ENCODE results near the gene SLC39A12. TPM values are rescaled to one million over a fixed set of nuclear protein-coding genes. Genes with fewer than 3 reads are reported as not detected.

Gene SLC39A12
- total and polyA plus RNA-seq, 2 of the 13 experiments (the other 11 are each of a cell fraction or from before 2014, with no cell fraction given), result not detected

DNA sequence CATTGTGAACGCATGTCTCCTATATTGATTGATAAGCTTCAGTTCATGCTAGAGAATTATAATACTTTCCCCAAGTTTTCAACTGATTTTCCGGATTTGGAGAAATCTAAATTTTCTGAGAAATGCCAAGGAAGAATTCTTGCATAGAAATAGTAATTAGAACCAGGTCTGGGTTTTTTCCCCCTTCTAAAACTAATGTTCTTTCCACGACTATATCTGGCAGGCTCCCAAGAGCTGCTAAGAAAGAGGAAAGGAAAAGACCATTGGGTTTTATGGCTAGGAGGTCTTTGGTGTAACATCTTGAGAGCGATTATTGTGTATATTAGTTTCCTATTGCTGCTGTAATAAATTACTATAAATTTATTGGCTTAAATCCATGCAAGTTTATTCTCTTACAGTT lies 116.7 kb downstream of the SLC39A12 start:
- ChIA-PET POLR2A (no interaction called here), CTCF (ENCODE audit: low intra/inter-chr PET ratio, low total read pairs) (no interaction called here)
- H3K79me2 ChIP-seq (ENCODE audit: insufficient read depth, low read length), result no peaks in the 10 kb centered on the region
- no peak overlapping the region for H3K27ac ChIP-seq (ENCODE audit: extremely low read length, insufficient read depth, low read length)
- H3K4me3 ChIP-seq (replicated peaks in 1 of 3; ENCODE audit: insufficient read depth in 1 of 3, low read depth in 2 of 3, low read length in 3 of 3), result no peak overlapping the region
- ATAC-seq (no peak), DNase-seq (ENCODE audit: low spot score) (no peak), FAIRE-seq (no peak)
- H3K9ac ChIP-seq (ENCODE audit: insufficient read depth, low read depth, low read length), result no peak overlapping the region
- H3K27me3 ChIP-seq (ENCODE audit: control insufficient read depth in 1 of 2, insufficient read depth in 2 of 2, low read length in 2 of 2), result peaks cover 0 to 8% of the 10 kb centered on the region in 2 experiments; a peak in 1 of 5 replicates
- H3K4me1 ChIP-seq (ENCODE audit: insufficient read depth, low read length), result no peaks in the 10 kb centered on the region
- no peaks in the 10 kb centered on the region for H4K20me1 ChIP-seq (ENCODE audit: insufficient read depth, low read length)
- H2AFZ ChIP-seq (ENCODE audit: low read length), result no peak overlapping the region
- TF ChIP-seq, protein P1, sequence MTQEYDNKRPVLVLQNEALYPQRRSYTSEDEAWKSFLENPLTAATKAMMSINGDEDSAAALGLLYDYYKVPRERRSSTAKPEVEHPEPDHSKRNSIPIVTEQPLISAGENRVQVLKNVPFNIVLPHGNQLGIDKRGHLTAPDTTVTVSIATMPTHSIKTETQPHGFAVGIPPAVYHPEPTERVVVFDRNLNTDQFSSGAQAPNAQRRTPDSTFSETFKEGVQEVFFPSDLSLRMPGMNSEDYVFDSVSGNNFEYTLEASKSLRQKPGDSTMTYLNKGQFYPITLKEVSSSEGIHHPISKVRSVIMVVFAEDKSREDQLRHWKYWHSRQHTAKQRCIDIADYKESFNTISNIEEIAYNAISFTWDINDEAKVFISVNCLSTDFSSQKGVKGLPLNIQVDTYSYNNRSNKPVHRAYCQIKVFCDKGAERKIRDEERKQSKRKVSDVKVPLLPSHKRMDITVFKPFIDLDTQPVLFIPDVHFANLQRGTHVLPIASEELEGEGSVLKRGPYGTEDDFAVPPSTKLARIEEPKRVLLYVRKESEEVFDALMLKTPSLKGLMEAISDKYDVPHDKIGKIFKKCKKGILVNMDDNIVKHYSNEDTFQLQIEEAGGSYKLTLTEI (CRISPR knock-in tag; conservative IDR thresholded peaks at IDR 0.05), result no peak
- TF ChIP-seq, protein P2, sequence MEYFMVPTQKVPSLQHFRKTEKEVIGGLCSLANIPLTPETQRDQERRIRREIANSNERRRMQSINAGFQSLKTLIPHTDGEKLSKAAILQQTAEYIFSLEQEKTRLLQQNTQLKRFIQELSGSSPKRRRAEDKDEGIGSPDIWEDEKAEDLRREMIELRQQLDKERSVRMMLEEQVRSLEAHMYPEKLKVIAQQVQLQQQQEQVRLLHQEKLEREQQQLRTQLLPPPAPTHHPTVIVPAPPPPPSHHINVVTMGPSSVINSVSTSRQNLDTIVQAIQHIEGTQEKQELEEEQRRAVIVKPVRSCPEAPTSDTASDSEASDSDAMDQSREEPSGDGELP (IDR thresholded peaks at IDR 0.05; ENCODE audit: borderline replicate concordance, low read depth), result no peak
- in situ Hi-C loops (cut with HindIII; ENCODE audit: extremely low pct_ligation_motif_present, low pct_unique_long_range_greater_than_20kb) (no loop called here), intact Hi-C loops (cut with micrococcal nuclease; ENCODE audit: unreplicated experiment) (no loop called here)
- 15% methylated on average over 4 of the region's 4 CpGs for WGBS (ENCODE audit: low lambda C conversion rate)
- no TSS peak for BruUV-seq (replicated peaks)
- no peaks in the 10 kb centered on the region for H3K36me3 ChIP-seq (replicated peaks in 1 of 2; ENCODE audit: control insufficient read depth in 1 of 2, insufficient read depth in 2 of 2, low read length in 2 of 2)
- no peak overlapping the region for H3K4me2 ChIP-seq (ENCODE audit: low read depth, low read length)
- H3K9me3 ChIP-seq (ENCODE audit: low read length), result no peaks in the 10 kb centered on the region

DNA sequence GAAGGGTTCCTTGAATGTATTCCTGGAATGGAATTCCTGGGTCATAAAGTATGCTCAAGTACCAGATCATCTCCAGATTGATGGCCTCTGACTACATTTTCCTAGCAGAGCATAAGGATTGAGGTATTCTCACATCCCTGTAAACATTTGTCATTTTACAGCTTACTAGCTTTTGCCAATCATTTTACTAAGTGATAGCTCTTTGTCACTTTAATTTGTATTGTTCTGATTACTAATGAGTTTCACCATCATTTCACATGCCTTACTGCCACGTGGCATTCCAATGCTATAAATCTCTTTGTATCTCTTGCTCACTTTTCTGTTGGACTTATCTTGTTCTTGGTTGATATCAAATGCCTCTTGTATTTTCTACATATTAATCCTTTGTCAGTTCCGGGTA lies 119.9 kb downstream of the SLC39A12 start:
- no peaks in the 10 kb centered on the region for H3K4me1 ChIP-seq (ENCODE audit: insufficient read depth, low read length)
- ChIA-PET POLR2A (no interaction called here), CTCF (ENCODE audit: low intra/inter-chr PET ratio, low total read pairs) (no interaction called here)
- BruUV-seq (replicated peaks), result no TSS peak
- WGBS (ENCODE audit: low lambda C conversion rate), result 0% methylated on average over 2 of the region's 2 CpGs
- no peak overlapping the region for H2AFZ ChIP-seq (ENCODE audit: low read length)
- FAIRE-seq (no peak), ATAC-seq (no peak), DNase-seq (ENCODE audit: low spot score) (no peak)
- peaks cover 0 to 6% of the 10 kb centered on the region in 2 experiments; a peak in 1 of 5 replicates for H3K27me3 ChIP-seq (ENCODE audit: control insufficient read depth in 1 of 2, insufficient read depth in 2 of 2, low read length in 2 of 2)
- H3K27ac ChIP-seq (ENCODE audit: extremely low read length, insufficient read depth, low read length), result no peak overlapping the region
- H3K79me2 ChIP-seq (ENCODE audit: insufficient read depth, low read length), result no peaks in the 10 kb centered on the region
- no peak overlapping the region for H3K9ac ChIP-seq (ENCODE audit: insufficient read depth, low read depth, low read length)
- H3K9me3 ChIP-seq (ENCODE audit: low read length), result no peaks in the 10 kb centered on the region
- intact Hi-C loops (cut with micrococcal nuclease; ENCODE audit: unreplicated experiment) (no loop called here), in situ Hi-C loops (cut with HindIII; ENCODE audit: extremely low pct_ligation_motif_present, low pct_unique_long_range_greater_than_20kb) (no loop called here)
- H3K36me3 ChIP-seq (replicated peaks in 1 of 2; ENCODE audit: control insufficient read depth in 1 of 2, insufficient read depth in 2 of 2, low read length in 2 of 2), result no peaks in the 10 kb centered on the region
- no peak overlapping the region for H3K4me2 ChIP-seq (ENCODE audit: low read depth, low read length)
- H3K4me3 ChIP-seq (replicated peaks in 1 of 3; ENCODE audit: insufficient read depth in 1 of 3, low read depth in 2 of 3, low read length in 3 of 3), result no peak overlapping the region
- H4K20me1 ChIP-seq (ENCODE audit: insufficient read depth, low read length), result no peaks in the 10 kb centered on the region
- TF ChIP-seq, protein P3, sequence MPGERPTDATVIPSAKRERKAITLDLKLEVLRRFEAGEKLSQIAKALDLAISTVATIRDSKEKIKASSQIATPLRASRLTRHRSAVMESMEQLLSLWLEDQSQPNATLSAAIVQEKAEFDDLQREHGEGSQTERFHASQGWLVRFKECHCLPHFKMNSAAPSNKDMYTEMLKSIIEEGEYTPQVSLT (CRISPR knock-in tag; IDR thresholded peaks at IDR 0.05; ENCODE audit: borderline replicate concordance, low read depth), result no peak
- TF ChIP-seq CHD4 (IDR thresholded peaks at IDR 0.05; ENCODE audit: borderline replicate concordance, low read length), result no peak
- TF ChIP-seq ZNF205 (CRISPR knock-in tag; IDR thresholded peaks at IDR 0.05), result no peak
- no peak for TF ChIP-seq BCL6 (CRISPR knock-in tag; IDR thresholded peaks at IDR 0.05)
- no peak for TF ChIP-seq NCOR1 (IDR thresholded peaks at IDR 0.05; ENCODE audit: borderline replicate concordance, low read length)
- no peak for TF ChIP-seq GATAD2A (CRISPR knock-in tag; IDR thresholded peaks at IDR 0.05)
- no peak for TF ChIP-seq MEIS2 (CRISPR knock-in tag; IDR thresholded peaks at IDR 0.05)
- no peak for TF ChIP-seq EZH2 (conservative IDR thresholded peaks at IDR 0.05; ENCODE audit: low read depth, low read length)
- no peak for TF ChIP-seq KAT8 (CRISPR knock-in tag; IDR thresholded peaks at IDR 0.05)
- TF ChIP-seq ZNF121 (CRISPR knock-in tag; IDR thresholded peaks at IDR 0.05), result no peak
- no peak for TF ChIP-seq SRSF1 (optimal IDR thresholded peaks at IDR 0.05; ENCODE audit: low read depth, low read length)
- TF ChIP-seq ZNF570 (CRISPR knock-in tag; IDR thresholded peaks at IDR 0.05; ENCODE audit: borderline replicate concordance), result no peak
- no peak for TF ChIP-seq KAT7 (CRISPR knock-in tag; IDR thresholded peaks at IDR 0.05; ENCODE audit: borderline replicate concordance)
- TF ChIP-seq, protein P4, sequence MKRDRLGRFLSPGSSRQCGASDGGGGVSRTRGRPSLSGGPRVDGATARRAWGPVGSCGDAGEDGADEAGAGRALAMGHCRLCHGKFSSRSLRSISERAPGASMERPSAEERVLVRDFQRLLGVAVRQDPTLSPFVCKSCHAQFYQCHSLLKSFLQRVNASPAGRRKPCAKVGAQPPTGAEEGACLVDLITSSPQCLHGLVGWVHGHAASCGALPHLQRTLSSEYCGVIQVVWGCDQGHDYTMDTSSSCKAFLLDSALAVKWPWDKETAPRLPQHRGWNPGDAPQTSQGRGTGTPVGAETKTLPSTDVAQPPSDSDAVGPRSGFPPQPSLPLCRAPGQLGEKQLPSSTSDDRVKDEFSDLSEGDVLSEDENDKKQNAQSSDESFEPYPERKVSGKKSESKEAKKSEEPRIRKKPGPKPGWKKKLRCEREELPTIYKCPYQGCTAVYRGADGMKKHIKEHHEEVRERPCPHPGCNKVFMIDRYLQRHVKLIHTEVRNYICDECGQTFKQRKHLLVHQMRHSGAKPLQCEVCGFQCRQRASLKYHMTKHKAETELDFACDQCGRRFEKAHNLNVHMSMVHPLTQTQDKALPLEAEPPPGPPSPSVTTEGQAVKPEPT (CRISPR knock-in tag; IDR thresholded peaks at IDR 0.05; ENCODE audit: low read depth), result no peak

All from HepG2 (cell line).